Trophoblast cell (in vitro differentiated cells and primary cell): ENCODE data around the gene DYNC2I2.
A peak's percentile ranks its signal among the peaks of the same experiment; 100 is the strongest.

Source experiments
- DNase-seq, 2 donors: peaks; one replicate each; pipeline ENCODE4 v3.0.0-alpha.2; 2016
- H2AFZ ChIP-seq: 2 replicates; pipeline ENCODE4 v1.6.1; 2013; ENCODE audit warnings: low read length, moderate library complexity, mild to moderate bottlenecking; ENCODE audit not compliant: insufficient read depth, poor library complexity
- H2AK5ac ChIP-seq: 2 replicates; pipeline ENCODE4 v1.6.1; 2013; ENCODE audit warnings: mild to moderate bottlenecking, low read length
- H2BK120ac ChIP-seq: 2 replicates; pipeline ENCODE4 v1.6.1; 2013; ENCODE audit warnings: low read length, mild to moderate bottlenecking, moderate library complexity; ENCODE audit not compliant: insufficient read depth, poor library complexity
- H2BK12ac ChIP-seq: 2 replicates; pipeline ENCODE4 v1.6.1; 2013; ENCODE audit warnings: mild to moderate bottlenecking, low read length, moderate library complexity
- H2BK5ac ChIP-seq: 2 replicates; pipeline ENCODE4 v1.6.1; 2013; ENCODE audit warnings: low read length, low read depth, moderate library complexity, mild to moderate bottlenecking; ENCODE audit not compliant: poor library complexity
- H3K14ac ChIP-seq: 2 replicates; pipeline ENCODE4 v1.6.1; 2013; ENCODE audit warnings: mild to moderate bottlenecking, low read length
- H3K18ac ChIP-seq: 2 replicates; pipeline ENCODE4 v1.6.1; 2013; ENCODE audit warnings: mild to moderate bottlenecking, low read length
- H3K23ac ChIP-seq: 2 replicates; pipeline ENCODE4 v1.6.1; 2013; ENCODE audit warnings: low read length
- H3K27ac ChIP-seq: 2 replicates; pipeline ENCODE4 v1.5.1; 2013; ENCODE audit warnings: low read depth, mild to moderate bottlenecking, inconsistent platforms, low read length, moderate library complexity
- H3K27me3 ChIP-seq: 2 replicates; pipeline ENCODE4 v1.6.1; 2013; ENCODE audit warnings: inconsistent platforms, mild to moderate bottlenecking, low read length, moderate library complexity; ENCODE audit not compliant: insufficient read depth
- H3K36me3 ChIP-seq, 2 experiments: 1 replicate in 1 of 2; 2 replicates in 1 of 2; pipeline ENCODE4 v1.6.1; 2013; ENCODE audit warnings: low read length in 2 of 2, mild to moderate bottlenecking in 2 of 2, moderate library complexity in 1 of 2; ENCODE audit not compliant: insufficient read depth in 2 of 2, control insufficient read depth in 1 of 2
- H3K4ac ChIP-seq: 2 replicates; pipeline ENCODE4 v1.6.1; 2013; ENCODE audit warnings: low read depth, mild to moderate bottlenecking, low read length, moderate library complexity
- H3K4me1 ChIP-seq, 2 experiments: 1 replicate in 1 of 2; 2 replicates in 1 of 2; pipeline ENCODE4 v1.6.1; 2013; ENCODE audit warnings: low read length in 2 of 2, mild to moderate bottlenecking in 2 of 2, moderate library complexity in 1 of 2; ENCODE audit not compliant: insufficient read depth in 2 of 2, control insufficient read depth in 1 of 2
- H3K4me2 ChIP-seq: 2 replicates; pipeline ENCODE4 v1.6.1; 2013; ENCODE audit warnings: inconsistent platforms, mild to moderate bottlenecking, low read length, moderate library complexity
- H3K4me3 ChIP-seq: 2 replicates; pipeline ENCODE4 v1.5.1; 2013; ENCODE audit warnings: mild to moderate bottlenecking, low read depth, low read length, inconsistent platforms
- H3K79me1 ChIP-seq: one replicate; pipeline ENCODE4 v1.6.1; 2013; ENCODE audit warnings: low read length
- H3K79me2 ChIP-seq: 2 replicates; pipeline ENCODE4 v1.6.1; 2013; ENCODE audit warnings: low read length, mild to moderate bottlenecking; ENCODE audit not compliant: control insufficient read depth, insufficient read depth, poor library complexity
- H3K9ac ChIP-seq: 2 replicates; pipeline ENCODE4 v1.6.1; 2013; ENCODE audit warnings: mild to moderate bottlenecking, low read length
- H3K9me3 ChIP-seq: 2 replicates; pipeline ENCODE4 v1.6.1; 2013; ENCODE audit warnings: low read depth, mild to moderate bottlenecking, control low read depth, inconsistent platforms, low read length; ENCODE audit not compliant: insufficient read depth
- H4K12ac ChIP-seq: 2 replicates; pipeline ENCODE4 v1.6.1; 2013; ENCODE audit warnings: low read depth, mild to moderate bottlenecking, low read length, moderate library complexity
- H4K8ac ChIP-seq: 2 replicates; pipeline ENCODE4 v1.6.1; 2013; ENCODE audit warnings: low read depth, mild to moderate bottlenecking, low read length, moderate library complexity
- H4K91ac ChIP-seq: one replicate; pipeline ENCODE4 v1.6.1; 2013; ENCODE audit warnings: low read depth, mild to moderate bottlenecking, low read length, moderate library complexity
- WGBS: extraction: QIAGEN DNeasy Blood & Tissue Kit; methylation state at CpG from one replicate; pipeline ENCODE4 v1.1.7; 2013; ENCODE audit warnings: missing lambda C conversion rate; ENCODE audit not compliant: insufficient read length, insufficient coverage; ENCODE audit errors: extremely low coverage; 5-methylcytosine and 5-hydroxymethylcytosine counted together

The DYNC2I2 gene

DNA sequence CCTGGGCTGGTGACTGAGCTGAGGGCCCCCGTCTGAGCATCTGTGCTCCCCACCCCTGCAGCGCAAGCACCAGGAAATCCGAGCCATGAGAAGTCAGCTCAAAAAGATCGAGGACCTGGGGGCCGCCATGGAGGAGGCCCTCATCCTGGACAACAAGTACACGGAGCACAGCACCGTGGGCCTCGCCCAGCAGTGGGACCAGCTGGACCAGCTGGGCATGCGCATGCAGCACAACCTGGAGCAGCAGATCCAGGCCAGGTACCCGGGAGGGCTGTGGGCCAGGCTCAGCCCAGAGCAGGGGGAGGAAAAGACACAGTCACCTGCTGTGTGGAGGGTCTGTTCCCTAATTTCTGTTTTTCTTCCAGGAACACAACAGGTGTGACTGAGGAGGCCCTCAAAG is 24.6 kb downstream of the DYNC2I2 start:
- Histone ChIP-seq H4K12ac (no peak overlapping the region), H3K18ac (no peak overlapping the region), H3K4me3 (no peak overlapping the region), H3K14ac (no peak overlapping the region), H3K9ac (no peak overlapping the region), H4K91ac (no peak overlapping the region), H2AFZ (no peak overlapping the region), H3K4me2 (no peak overlapping the region), H2BK5ac (no peak overlapping the region), H3K79me1 (peaks cover 17% of the 10 kb centered on the region), H3K23ac (no peak overlapping the region), H3K9me3 (no peaks in the 10 kb centered on the region), H3K79me2 (no peaks in the 10 kb centered on the region), H3K36me3 (peaks cover 74 to 76% of the 10 kb centered on the region in 2 experiments), H2BK120ac (no peak overlapping the region), H3K4ac (no peak overlapping the region), H2AK5ac (no peak overlapping the region), H3K27me3 (no peaks in the 10 kb centered on the region), H3K27ac (no peak overlapping the region), H3K4me1 (peaks cover 14 to 17% of the 10 kb centered on the region in 2 experiments), H4K8ac (no peak overlapping the region), H2BK12ac (no peak overlapping the region)
- DNase-seq = no peak
- WGBS = no CpG with 5 or more reads among the region's 10 CpGs

GRCh38 chr9:128631636-128632035 is 25.0 kb downstream of the DYNC2I2 start:
- Histone ChIP-seq H3K79me2 (no peaks in the 10 kb centered on the region), H2BK5ac (no peak overlapping the region), H3K27ac (no peak overlapping the region), H3K4me3 (no peak overlapping the region), H3K18ac (no peak overlapping the region), H3K36me3 (peaks cover 74 to 76% of the 10 kb centered on the region in 2 experiments), H2AK5ac (no peak overlapping the region), H2BK120ac (no peak overlapping the region), H3K9ac (no peak overlapping the region), H3K23ac (no peak overlapping the region), H3K9me3 (no peaks in the 10 kb centered on the region), H4K8ac (no peak overlapping the region), H3K14ac (no peak overlapping the region), H3K4me2 (no peak overlapping the region), H2BK12ac (no peak overlapping the region), H3K79me1 (peaks cover 17% of the 10 kb centered on the region), H3K4ac (no peak overlapping the region), H3K4me1 (peaks cover 14 to 17% of the 10 kb centered on the region in 2 experiments), H4K12ac (no peak overlapping the region), H4K91ac (no peak overlapping the region), H2AFZ (no peak overlapping the region), H3K27me3 (no peaks in the 10 kb centered on the region)
- no peak for DNase-seq
- no CpG with 5 or more reads among the region's 9 CpGs for WGBS

GRCh38 chr9:128629852-128630545 is 26.6 kb downstream of the DYNC2I2 start:
- Histone ChIP-seq H3K27ac (no peak overlapping the region), H3K23ac (no peak overlapping the region), H3K79me1 (peaks cover 5% of the 10 kb centered on the region), H2BK5ac (no peak overlapping the region), H2AFZ (no peak overlapping the region), H3K14ac (no peak overlapping the region), H3K36me3 (peaks cover 90 to 92% of the 10 kb centered on the region in 2 experiments), H3K4me3 (no peak overlapping the region), H3K79me2 (no peaks in the 10 kb centered on the region), H2BK120ac (no peak overlapping the region), H4K91ac (no peak overlapping the region), H3K9me3 (no peaks in the 10 kb centered on the region), H3K4me2 (no peak overlapping the region), H3K4me1 (peaks cover 3 to 4% of the 10 kb centered on the region in 2 experiments), H3K4ac (no peak overlapping the region), H3K9ac (no peak overlapping the region), H2BK12ac (no peak overlapping the region), H4K12ac (no peak overlapping the region), H3K18ac (no peak overlapping the region), H3K27me3 (no peaks in the 10 kb centered on the region), H4K8ac (no peak overlapping the region), H2AK5ac (no peak overlapping the region)
- DNase-seq = no peak
- WGBS = no CpG with 5 or more reads among the region's 9 CpGs

- Histone ChIP-seq H2AFZ (no peak overlapping the region), H3K4ac (no peak overlapping the region)
- DNase-seq = no peak
Observed at GRCh38 chr9:128629136-128629535, 27.5 kb downstream of the DYNC2I2 start.

More at GRCh38 chr9:128629136-128629535, 27.5 kb downstream of the DYNC2I2 start:
- Histone ChIP-seq H3K9me3 (no peaks in the 10 kb centered on the region), H3K14ac (no peak overlapping the region), H3K36me3 (peaks cover 90 to 92% of the 10 kb centered on the region in 2 experiments), H2BK120ac (no peak overlapping the region), H2BK12ac (no peak overlapping the region), H4K12ac (peak overlapping the region; percentile 46), H3K4me3 (no peak overlapping the region), H3K18ac (no peak overlapping the region), H3K79me1 (no peaks in the 10 kb centered on the region), H3K9ac (no peak overlapping the region), H3K4me1 (no peaks in the 10 kb centered on the region), H4K91ac (no peak overlapping the region), H2AK5ac (no peak overlapping the region), H4K8ac (no peak overlapping the region), H3K23ac (no peak overlapping the region), H3K27ac (no peak overlapping the region), H3K79me2 (no peaks in the 10 kb centered on the region), H2BK5ac (no peak overlapping the region), H3K27me3 (no peaks in the 10 kb centered on the region), H3K4me2 (no peak overlapping the region)
- no CpG with 5 or more reads among the region's 10 CpGs for WGBS
